Stomach (tissue), 9 donors: ENCODE measurements around the gene PPT2. TPM values are rescaled to one million over a fixed set of nuclear protein-coding genes. Genes with fewer than 3 reads are reported as not detected.
"Not testable (repeated sequence)": the region's sequence is repeated elsewhere in the genome, so short reads cannot be mapped to it uniquely, and the experiment has no call there.

ENCODE experiments used
- DNase-seq, 2 donors: peaks; one replicate each; pipeline versions ENCODE4 v3.0.0 to v3.0.0-alpha.2; 2013 to 2019
- H3K27ac ChIP-seq, 5 donors: fragments of 200-600 bp in 4 of 5; sonication (generic) in 4 of 5; one replicate each; pipeline ENCODE4 v1.5.1; 2013 to 2019; ENCODE audit warnings: mild to moderate bottlenecking in 1 of 5, moderate library complexity in 1 of 5
- H3K27me3 ChIP-seq, 3 donors: fragments of 200-600 bp; sonication (generic); one replicate each; pipeline ENCODE4 v1.5.1; 2017 to 2019; ENCODE audit warnings: mixed run types in 1 of 3
- H3K36me3 ChIP-seq, 4 donors: fragments of 200-600 bp; sonication (generic); 1 replicate in 3 of 4; 2 replicates in 1 of 4; pipeline ENCODE4 v1.5.1; 2016 to 2019
- H3K4me1 ChIP-seq, 4 donors: fragments of 200-600 bp; sonication (generic); one replicate each; pipeline ENCODE4 v1.5.1; 2016 to 2019
- H3K4me3 ChIP-seq, 4 donors: fragments of 200-600 bp; sonication (generic) in 3 of 4; one replicate each; pipeline ENCODE4 v1.5.1; 2016 to 2019; ENCODE audit warnings: mild to moderate bottlenecking in 1 of 4
- H3K9me3 ChIP-seq, 4 donors: fragments of 200-600 bp; sonication (generic); one replicate each; pipeline ENCODE4 v1.5.1; 2016 to 2019
- CTCF ChIP-seq, 7 experiments: fragments of 450-650 bp in 4 of 7; fragments of 200-600 bp in 3 of 7; sonication (generic) in 3 of 7; IDR thresholded peaks; one replicate each; pipeline ENCODE4 v1.5.1; 2016 to 2019; ENCODE audit warnings: antibody characterized with exemption in 7 of 7, control low read depth in 2 of 7, mild to moderate bottlenecking in 1 of 7
- EP300 ChIP-seq: sonication (generic); formaldehyde crosslinking; IDR thresholded peaks from one replicate; pipeline ENCODE4 v1.6.1; 2017; ENCODE audit warnings: antibody characterized with exemption
- POLR2A ChIP-seq, 4 donors: fragments of 450-650 bp; IDR thresholded peaks; one replicate each; pipeline ENCODE4 v1.6.1; 2016; ENCODE audit warnings: antibody characterized with exemption in 4 of 4, control low read depth in 2 of 4, mild to moderate bottlenecking in 1 of 4, moderate library complexity in 1 of 4
- POLR2AphosphoS5 ChIP-seq, 3 donors: sonication (generic); formaldehyde crosslinking; IDR thresholded peaks; one replicate each; pipeline ENCODE4 v1.6.1; 2016; ENCODE audit warnings: antibody characterized with exemption in 3 of 3
- WGBS, 5 donors: extraction: QIAGEN DNeasy Blood & Tissue Kit in 3 of 5; methylation state at CpG; one replicate each; pipeline versions ENCODE4 v1.1.5 to v1.1.7; 2013 to 2018; 5-methylcytosine and 5-hydroxymethylcytosine counted together
- intact Hi-C: fragments of 100-400 bp; cut with DNase I; formaldehyde crosslinking; loops from one replicate; pipeline ENCODE4 v1.15.1; 2023; ENCODE audit warnings: low total_unique reads
- polyA plus RNA-seq, 3 donors: library from polyadenylated mRNA; stranded (reverse); fragments of 200-250 nt; gene quantifications; one replicate each; pipeline ENCODE4 v1.2.3, GENCODE V29; 2013
- total RNA-seq, 5 donors: library from RNA; depleted of rRNA; stranded (reverse); fragments of >200 nt; gene quantifications; one replicate each; pipeline versions ENCODE4 v1.1.0 to v1.2.3, GENCODE V29; 2014 to 2016
- donor health status: healthy with polysubstance abuse.
- donor health status: Bipolar disorder and iron deficiency.
- donor health status: healthy.

The PPT2 gene
- total and polyA plus RNA-seq, 8 donors = 5.8 to 73.0 (median 10.7) TPM

GRCh38 chr6:32140420-32141046, 13.4 kb upstream of the PPT2 start:
- Histone ChIP-seq H3K9me3 (no peaks in the 10 kb centered on the region), H3K36me3 (no peaks in the 10 kb centered on the region), H3K4me1 (peaks cover 0 to 6% (median 2%) of the 10 kb centered on the region in 4 donors), H3K4me3 (no peak overlapping the region), H3K27ac (no peak overlapping the region), H3K27me3 (no peaks in the 10 kb centered on the region)
- DNase-seq = no peak
- 57 to 69% (median 66%) methylated on average over 5 of the region's 5 CpGs for WGBS, 5 donors
- TF ChIP-seq EP300 = no peak
- TF ChIP-seq POLR2A (IDR thresholded peaks at IDR 0.05) = no peak
- TF ChIP-seq CTCF (IDR thresholded peaks at IDR 0.05) = no peak
- TF ChIP-seq POLR2AphosphoS5 (IDR thresholded peaks at IDR 0.05) = no peak
- intact Hi-C loops = no loop called here

GRCh38 chr6:32144238-32144637, 9.7 kb upstream of the PPT2 start:
- WGBS, 5 donors = 26 to 63% (median 44%) methylated on average over 7 of the region's 7 CpGs
- peak; percentile 48 to 61 for DNase-seq
- peak in 1 of 3 donors; percentile 9 for TF ChIP-seq POLR2AphosphoS5 (IDR thresholded peaks at IDR 0.05)
- peak overlapping the region in 2 of 5 donors; percentile 52 to 61 for H3K27ac ChIP-seq
- H3K4me3 ChIP-seq, intact Hi-C loops, H3K9me3 ChIP-seq: not testable (repeated sequence)
- peaks cover 0 to 16% (median 8%) of the 10 kb centered on the region in 4 donors for H3K4me1 ChIP-seq
- peaks cover 0 to 10% (median 5%) of the 10 kb centered on the region in 4 donors for H3K36me3 ChIP-seq
- H3K27me3 ChIP-seq = peaks cover 0 to 11% (median 0%) of the 10 kb centered on the region in 3 donors

GRCh38 chr6:32146287-32146686, 7.7 kb upstream of the PPT2 start:
- Histone ChIP-seq H3K27ac (peak overlapping the region in 1 of 5 donors; percentile 1), H3K4me3 (no peak overlapping the region), H3K36me3 (peaks cover 0 to 13% (median 5%) of the 10 kb centered on the region in 4 donors), H3K9me3 (no peaks in the 10 kb centered on the region), H3K27me3 (peaks cover 0 to 26% (median 0%) of the 10 kb centered on the region in 3 donors), H3K4me1 (peaks cover 5 to 32% (median 23%) of the 10 kb centered on the region in 4 donors)
- TF ChIP-seq POLR2AphosphoS5 (IDR thresholded peaks at IDR 0.05) = no peak
- TF ChIP-seq CTCF (IDR thresholded peaks at IDR 0.05) = no peak
- TF ChIP-seq EP300 = no peak
- TF ChIP-seq POLR2A (IDR thresholded peaks at IDR 0.05) = no peak
- intact Hi-C loops = no loop called here
- WGBS, 5 donors = 60 to 80% (median 67%) methylated on average over 1 of the region's 1 CpG
- peak in 1 of 2 donors; percentile 28 for DNase-seq

GRCh38 chr6:32146687-32147086, 7.3 kb upstream of the PPT2 start:
- no peak overlapping the region for H3K4me3 ChIP-seq
- peaks cover 0 to 30% (median 0%) of the 10 kb centered on the region in 3 donors for H3K27me3 ChIP-seq
- H3K27ac ChIP-seq = peak overlapping the region in 1 of 5 donors; percentile 1
- TF ChIP-seq POLR2AphosphoS5 (IDR thresholded peaks at IDR 0.05) (no peak), POLR2A (IDR thresholded peaks at IDR 0.05) (no peak), EP300 (no peak), CTCF (IDR thresholded peaks at IDR 0.05) (no peak)
- intact Hi-C loops = no loop called here
- H3K36me3 ChIP-seq = peaks cover 0 to 13% (median 5%) of the 10 kb centered on the region in 4 donors
- no peak for DNase-seq
- WGBS, 5 donors = 43 to 51% (median 46%) methylated on average over 4 of the region's 4 CpGs
- H3K4me1 ChIP-seq = peaks cover 5 to 35% (median 25%) of the 10 kb centered on the region in 4 donors
- no peaks in the 10 kb centered on the region for H3K9me3 ChIP-seq
